AG08396 (cell line): ENCODE data around the gene CYP19A1.
"Not testable (repeated sequence)": the region's sequence is repeated elsewhere in the genome, so short reads cannot be mapped to it uniquely, and the experiment has no call there.

Source experiments
- DNase-seq: peaks from one replicate; pipeline ENCODE4 v3.0.0; 2012; ENCODE audit warnings: low spot score, mixed read lengths

The CYP19A1 gene

GRCh38 chr15:51298620-51299019 lies 39.8 kb downstream of the CYP19A1 start:
- DNase-seq = no peak

- no peak for DNase-seq
These were observed 47.7 kb downstream of the CYP19A1 start for GRCh38 chr15:51290720-51291119.

GRCh38 chr15:51289290-51289689 lies 49.1 kb downstream of the CYP19A1 start:
- DNase-seq = no peak

DNA sequence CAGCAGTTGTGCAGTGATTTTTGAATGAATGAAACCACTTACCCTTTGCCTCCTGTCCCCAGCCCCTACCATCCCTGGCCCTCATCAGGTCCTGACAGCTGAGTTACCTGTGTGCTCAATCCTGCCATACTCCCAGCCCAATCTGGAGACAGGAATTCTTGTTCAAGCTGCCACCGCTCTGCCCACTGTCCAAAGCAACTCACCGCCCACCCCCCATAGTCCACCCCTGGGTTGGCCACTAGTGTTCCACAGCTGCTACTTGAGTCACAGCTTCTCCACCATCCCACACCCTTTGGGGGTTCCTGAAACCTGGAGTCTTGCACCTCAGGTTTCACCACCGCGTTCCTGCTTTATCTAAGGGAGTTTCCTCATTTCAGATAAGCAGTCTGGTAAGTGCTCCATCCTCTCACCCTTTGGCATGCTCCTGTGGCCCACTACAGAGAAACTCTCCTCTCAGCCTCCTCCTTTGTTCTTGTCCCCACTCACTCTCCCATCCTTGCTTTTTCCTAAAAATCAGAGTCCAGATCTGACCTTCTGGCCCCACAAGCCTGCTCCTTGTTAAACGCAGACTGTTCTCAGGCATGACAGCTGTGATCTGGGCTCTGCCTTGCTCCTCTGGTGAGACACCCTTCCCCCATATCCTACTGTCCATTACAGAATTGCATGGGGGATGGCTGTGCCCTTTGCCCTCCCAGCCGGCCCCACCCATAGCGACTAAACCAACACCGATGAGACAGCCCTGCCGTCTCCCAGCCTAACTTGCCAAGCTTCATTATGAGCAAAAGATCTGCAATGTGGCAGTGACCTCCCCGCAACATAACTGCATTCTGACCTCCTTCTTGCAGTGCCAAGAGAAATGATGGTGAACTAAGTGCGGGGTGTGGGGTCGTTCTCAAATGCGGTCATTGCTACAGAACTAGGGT lies 50.0 kb downstream of the CYP19A1 start:
- DNase-seq = no peak

GRCh38 chr15:51286816-51287215 lies 51.6 kb downstream of the CYP19A1 start:
- no peak for DNase-seq

DNA sequence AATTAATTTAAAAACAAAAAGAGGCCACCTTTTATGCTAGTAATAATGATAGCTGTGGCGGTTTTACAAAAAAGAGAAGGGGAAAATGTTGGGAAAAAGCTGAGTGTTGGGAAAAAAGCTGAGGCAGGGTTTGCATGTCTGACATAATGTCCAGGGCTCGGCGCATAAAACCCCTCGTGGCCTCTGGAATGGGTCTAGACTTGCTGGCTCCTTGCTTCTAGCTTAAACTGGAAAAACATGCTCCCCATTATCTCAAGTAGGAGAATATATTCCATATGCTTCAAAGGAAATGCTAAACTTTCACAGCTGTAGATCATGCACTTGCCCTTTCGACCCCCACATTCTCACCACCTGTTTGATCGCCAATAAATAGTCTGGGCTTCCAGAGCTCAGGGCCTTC lies 53.0 kb downstream of the CYP19A1 start:
- DNase-seq = no peak

- DNase-seq = no peak
These were observed 53.5 kb downstream of the CYP19A1 start for GRCh38 chr15:51284871-51285270.

DNA sequence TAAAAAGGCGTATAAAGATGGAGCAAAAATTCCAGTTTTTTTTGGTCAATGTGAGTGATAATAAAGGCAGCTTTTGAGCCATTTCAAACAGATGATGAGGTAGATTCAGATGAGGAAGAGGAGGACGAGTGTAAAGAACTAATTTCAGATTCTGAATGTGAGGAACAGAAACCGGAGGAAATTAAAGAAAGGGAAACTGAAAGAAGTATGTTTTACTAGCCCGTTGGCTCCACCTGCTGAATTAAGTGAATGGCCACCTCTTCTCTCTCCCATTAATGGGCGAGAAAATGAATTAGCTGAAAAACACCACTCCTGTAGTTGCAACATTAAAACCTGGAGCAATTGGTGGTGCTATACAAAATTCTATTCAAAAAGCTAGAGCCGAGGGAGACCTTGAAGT lies 55.4 kb downstream of the CYP19A1 start:
- no peak for DNase-seq

DNA sequence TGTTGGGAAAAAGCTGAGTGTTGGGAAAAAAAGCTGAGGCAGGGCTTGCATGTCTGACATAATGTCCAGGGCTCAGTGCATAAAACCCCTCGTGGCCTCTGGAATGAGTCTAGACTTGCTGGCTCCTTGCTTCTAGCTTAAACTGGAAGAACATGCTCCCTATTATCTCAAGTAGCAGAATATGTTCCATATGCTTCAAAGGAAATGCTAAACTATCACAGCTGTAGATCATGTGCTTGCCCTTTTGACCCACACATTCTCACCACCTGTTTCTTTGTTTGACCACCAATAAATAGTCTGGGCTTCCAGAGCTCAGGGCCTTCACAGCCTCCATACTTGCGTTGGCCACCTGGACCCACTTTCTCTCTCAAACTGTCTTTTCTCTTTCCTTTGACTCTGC lies 56.2 kb downstream of the CYP19A1 start:
- DNase-seq = not testable (repeated sequence)

DNA sequence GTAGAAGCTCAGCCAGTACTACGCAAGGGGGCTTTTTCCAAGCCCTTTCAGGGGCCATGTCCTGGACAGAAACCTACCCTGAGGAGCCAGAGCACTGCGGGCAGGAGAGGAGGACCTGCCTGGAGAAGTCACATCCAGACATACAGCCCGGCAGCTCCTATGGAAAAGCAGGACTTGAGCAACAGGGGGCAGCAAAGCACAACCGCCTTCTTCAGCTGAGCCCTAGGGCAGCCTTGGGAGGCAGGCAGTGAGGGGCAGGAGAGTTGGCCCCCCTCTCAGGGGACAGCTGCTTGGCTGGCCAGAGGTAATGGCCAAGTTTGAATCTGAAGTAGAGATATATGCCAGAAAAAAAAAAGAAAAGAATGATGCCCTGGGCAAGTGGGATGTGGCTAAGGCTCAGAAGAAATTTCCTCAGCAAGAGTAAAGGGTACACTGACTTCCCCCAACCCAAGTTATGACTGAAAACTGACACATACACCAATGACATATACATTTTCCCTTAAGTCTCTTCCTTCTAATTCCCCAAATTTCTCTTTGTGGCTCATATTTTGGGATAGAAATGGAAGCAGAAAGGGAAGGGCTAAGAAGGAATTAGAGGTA lies 56.9 kb downstream of the CYP19A1 start:
- peak; percentile 79 for DNase-seq

- no peak for DNase-seq
These were observed 57.6 kb downstream of the CYP19A1 start for GRCh38 chr15:51280838-51281237.

GRCh38 chr15:51279391-51279790 lies 59.0 kb downstream of the CYP19A1 start:
- no peak for DNase-seq

DNA sequence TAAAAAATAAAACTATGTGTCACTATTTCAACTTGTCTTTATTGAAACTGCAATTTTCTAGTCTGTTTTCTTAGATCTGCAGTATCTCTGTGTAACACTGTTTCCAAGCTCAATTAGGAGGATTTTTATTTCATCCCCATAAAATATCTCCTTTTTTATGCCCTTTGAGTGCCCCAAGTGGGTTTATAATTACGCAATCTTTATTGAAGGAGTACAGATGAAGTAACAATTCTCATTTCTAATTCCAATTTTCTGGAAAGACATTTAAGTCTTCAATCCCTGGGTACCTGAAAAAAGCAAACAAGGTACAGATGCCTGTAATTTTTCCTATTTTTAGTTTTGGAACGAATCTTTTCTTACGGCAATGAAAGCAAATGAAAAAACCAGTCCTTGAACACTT lies 61.3 kb downstream of the CYP19A1 start:
- DNase-seq = no peak

DNA sequence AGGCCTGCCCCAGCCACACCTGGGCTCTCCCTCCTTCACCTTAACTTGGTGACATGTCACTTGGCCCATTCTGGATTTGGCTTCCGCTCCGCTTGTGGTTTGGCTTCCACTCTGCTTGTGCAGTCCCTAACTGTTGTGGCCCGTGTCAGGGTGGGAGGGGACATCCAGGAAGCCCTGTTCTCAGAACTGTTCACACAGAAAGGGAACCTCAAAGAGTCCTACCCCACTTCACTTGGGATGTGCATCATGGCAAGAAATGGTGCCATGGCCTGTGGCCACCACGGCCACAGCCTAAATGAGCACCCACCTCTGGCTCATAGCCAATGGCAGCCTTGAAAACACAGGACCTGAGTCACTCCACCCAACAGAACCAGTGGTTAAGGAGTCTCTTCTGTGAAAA lies 63.4 kb downstream of the CYP19A1 start:
- no peak for DNase-seq

GRCh38 chr15:51270706-51271105 lies 67.7 kb downstream of the CYP19A1 start:
- DNase-seq = no peak

DNA sequence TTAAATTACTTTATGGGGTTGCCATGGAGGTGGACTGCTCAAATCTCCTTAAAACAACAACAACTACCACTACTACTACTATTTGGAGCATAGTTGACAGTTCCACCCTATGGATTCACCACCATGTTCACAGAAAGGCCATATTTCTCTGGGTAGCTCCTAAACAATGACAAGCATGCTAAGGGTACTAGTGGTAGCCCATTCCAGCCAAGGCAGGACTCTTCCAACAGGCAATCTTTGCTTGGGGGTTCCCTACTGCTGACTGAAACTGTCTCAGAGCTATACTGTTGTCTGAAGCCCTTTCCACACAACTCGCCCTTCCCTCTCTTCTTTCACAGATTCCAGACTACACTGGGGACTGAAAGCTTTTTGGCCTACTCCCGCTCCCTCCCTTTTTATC lies 68.9 kb downstream of the CYP19A1 start:
- DNase-seq = no peak

- DNase-seq = peak; percentile 42
These were observed 70.7 kb downstream of the CYP19A1 start for GRCh38 chr15:51267703-51268083.

GRCh38 chr15:51267051-51267702 lies 71.2 kb downstream of the CYP19A1 start:
- peak; percentile 43 for DNase-seq

- no peak for DNase-seq
These were observed 71.7 kb downstream of the CYP19A1 start for GRCh38 chr15:51266656-51267050.

DNA sequence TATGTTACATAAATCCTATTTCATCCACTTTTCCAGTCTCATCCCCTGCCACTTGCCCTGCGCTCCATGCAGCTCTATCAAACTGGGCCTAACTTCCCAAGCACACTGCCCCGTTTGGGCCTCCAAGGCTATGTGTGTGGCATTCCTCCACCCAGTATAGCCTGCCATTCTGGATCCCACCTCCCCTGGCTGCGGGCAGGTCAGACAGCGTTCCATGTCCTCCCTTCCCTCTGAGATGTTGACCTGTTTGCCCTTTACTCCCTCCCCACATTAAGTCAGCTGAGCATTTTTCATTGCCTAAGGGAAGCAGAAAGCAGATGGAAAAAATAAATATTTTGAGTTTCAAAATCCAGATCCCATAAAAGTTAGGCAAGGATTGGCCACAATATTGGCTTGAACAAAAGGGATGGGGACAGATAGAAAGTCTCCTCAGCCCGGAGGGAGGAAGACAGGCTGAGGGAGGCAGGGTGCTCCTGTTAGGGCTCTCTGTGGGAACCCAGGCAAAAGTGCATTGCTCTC lies 73.3 kb downstream of the CYP19A1 start:
- no peak for DNase-seq

DNA sequence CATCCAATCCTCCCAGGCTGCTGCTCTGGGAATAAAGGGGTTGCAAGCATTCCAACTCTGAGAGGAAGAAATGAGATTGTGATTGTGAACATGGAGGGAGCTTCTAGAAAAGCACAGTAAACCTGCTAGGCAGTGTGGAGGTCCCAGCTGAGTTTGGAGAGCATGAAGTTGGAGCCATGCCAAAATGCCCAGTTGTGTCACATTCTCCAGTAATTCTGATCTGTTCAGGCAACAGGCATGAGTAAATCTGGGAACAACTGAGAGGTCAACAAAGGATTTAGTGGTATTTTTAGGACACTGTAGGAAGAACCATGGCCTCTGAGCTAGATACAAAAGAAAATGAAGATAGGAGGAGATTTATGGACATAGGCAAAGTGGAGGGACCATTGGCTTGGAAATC lies 74.7 kb downstream of the CYP19A1 start:
- no peak for DNase-seq

DNA sequence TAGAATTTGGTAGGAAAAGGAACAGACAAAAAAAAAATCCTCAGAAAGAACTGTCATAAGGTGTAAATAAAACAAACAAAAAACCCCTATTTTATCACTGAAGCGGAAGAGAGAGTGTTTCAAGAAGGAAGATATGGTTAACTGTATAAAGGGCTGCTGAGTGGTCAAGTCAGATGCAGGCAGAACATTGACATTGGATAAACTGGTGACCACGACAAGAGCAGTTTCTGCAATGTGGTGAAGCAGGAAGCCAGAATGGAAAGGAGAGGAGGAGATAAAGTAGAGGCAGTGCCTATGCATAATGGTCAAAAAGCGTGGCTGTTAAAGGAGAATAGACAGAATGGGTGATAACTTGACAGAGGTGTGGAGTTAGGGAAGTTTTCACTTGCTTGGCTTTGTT lies 75.3 kb downstream of the CYP19A1 start:
- no peak for DNase-seq

DNA sequence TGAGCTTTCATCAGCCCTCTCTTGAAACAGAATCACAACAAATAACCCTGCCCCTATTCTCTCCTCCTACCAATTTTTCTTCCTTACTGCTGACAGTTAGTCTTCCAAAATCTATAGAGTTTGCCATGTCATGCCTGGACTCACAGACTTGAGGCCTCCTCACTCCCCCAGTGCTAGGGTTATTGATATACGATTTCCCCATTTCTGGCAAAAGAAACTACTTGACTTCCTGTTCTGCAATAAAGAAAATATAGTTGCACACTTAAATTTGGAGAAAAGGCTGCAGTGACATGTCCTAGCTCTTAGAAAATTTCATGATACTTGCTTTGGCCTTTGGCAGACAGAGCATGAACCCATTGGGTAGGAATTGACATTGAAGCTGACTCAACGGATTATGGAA lies 75.9 kb downstream of the CYP19A1 start:
- DNase-seq = no peak
